ENCODE data around the gene ATP6V1F.

DNA sequence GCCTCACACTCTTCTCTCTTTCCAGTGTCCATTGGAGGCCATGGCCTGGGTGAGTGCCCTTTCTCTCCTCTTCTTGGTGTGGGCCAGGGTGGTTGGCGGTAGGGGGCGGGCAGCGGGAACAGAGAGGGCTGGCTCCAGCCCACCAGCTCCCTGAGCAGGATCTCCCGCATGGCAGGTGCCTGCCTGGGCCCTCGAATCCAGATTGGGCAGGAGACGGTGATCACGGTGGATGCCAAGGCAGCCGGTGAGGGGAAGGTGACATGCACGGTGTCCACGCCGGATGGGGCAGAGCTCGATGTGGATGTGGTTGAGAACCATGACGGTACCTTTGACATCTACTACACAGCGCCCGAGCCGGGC lies 13.5 kb upstream of the ATP6V1F start:
- TF ChIP-seq, protein P1, sequence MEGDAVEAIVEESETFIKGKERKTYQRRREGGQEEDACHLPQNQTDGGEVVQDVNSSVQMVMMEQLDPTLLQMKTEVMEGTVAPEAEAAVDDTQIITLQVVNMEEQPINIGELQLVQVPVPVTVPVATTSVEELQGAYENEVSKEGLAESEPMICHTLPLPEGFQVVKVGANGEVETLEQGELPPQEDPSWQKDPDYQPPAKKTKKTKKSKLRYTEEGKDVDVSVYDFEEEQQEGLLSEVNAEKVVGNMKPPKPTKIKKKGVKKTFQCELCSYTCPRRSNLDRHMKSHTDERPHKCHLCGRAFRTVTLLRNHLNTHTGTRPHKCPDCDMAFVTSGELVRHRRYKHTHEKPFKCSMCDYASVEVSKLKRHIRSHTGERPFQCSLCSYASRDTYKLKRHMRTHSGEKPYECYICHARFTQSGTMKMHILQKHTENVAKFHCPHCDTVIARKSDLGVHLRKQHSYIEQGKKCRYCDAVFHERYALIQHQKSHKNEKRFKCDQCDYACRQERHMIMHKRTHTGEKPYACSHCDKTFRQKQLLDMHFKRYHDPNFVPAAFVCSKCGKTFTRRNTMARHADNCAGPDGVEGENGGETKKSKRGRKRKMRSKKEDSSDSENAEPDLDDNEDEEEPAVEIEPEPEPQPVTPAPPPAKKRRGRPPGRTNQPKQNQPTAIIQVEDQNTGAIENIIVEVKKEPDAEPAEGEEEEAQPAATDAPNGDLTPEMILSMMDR (IDR thresholded peaks at IDR 0.05; ENCODE audit: low read depth, low read length) = no peak
- no peak for TF ChIP-seq EZH2phosphoT487 (IDR thresholded peaks at IDR 0.05; ENCODE audit: low read depth)
